Muscle of arm (tissue), 14 donors: ENCODE results near the gene GPC6. TPM values are rescaled to one million over a fixed set of nuclear protein-coding genes. Genes with fewer than 3 reads are reported as not detected.
"Not testable (repeated sequence)": the region's sequence is repeated elsewhere in the genome, so short reads cannot be mapped to it uniquely, and the experiment has no call there.

ENCODE experiments used
- DNase-seq: peaks from one replicate; pipeline ENCODE4 v3.0.0-alpha.2; 2013
- long read RNA-seq, 11 donors: transcript quantifications; one replicate each; lab custom pipeline, GENCODE V29; 2026
- polyA plus RNA-seq, 12 donors: library from polyadenylated mRNA; unstranded; fragments of 120-200 nt; gene quantifications; one replicate each; pipeline ENCODE4 v1.2.1, GENCODE V29; 2013; ENCODE audit not compliant: insufficient read length in 12 of 12

GPC6 gene
- 10 to 100 TPM in 11 of 12 donors, not detected in 1; 11.5 to 24.7 (median 15.3) TPM for polyA plus RNA-seq
- long read RNA-seq, donor 1, transcript GPC6-202 (5 exons, 792 nt): major isoform, 7 of 7 reads
- long read RNA-seq, donor 1, partial matches to known transcripts: 0 of 7 reads
- long read RNA-seq, donor 1, other reads (novel, unspliced or antisense): 0 of 7 reads
- long read RNA-seq, donor 2, partial matches to known transcripts: 0 of 2 reads
- long read RNA-seq, donor 2, other reads (novel, unspliced or antisense): 0 of 2 reads
- long read RNA-seq, donor 3, partial matches to known transcripts: 0 of 2 reads
- long read RNA-seq, donor 3, other reads (novel, unspliced or antisense): 0 of 2 reads
- long read RNA-seq, donor 4, partial matches to known transcripts: 0 of 1 reads
- long read RNA-seq, donor 4, other reads (novel, unspliced or antisense): 0 of 1 reads
- long read RNA-seq, donor 5, transcript GPC6-202 (5 exons, 792 nt): major isoform, 6 of 6 reads
- long read RNA-seq, donor 5, partial matches to known transcripts: 0 of 6 reads
- long read RNA-seq, donor 5, other reads (novel, unspliced or antisense): 0 of 6 reads
- long read RNA-seq, donor 6: 0 reads
- long read RNA-seq, donor 7, partial matches to known transcripts: 0 of 3 reads
- long read RNA-seq, donor 7, other reads (novel, unspliced or antisense): 0 of 3 reads
- long read RNA-seq, donor 8: 0 reads
- long read RNA-seq, donor 9: 0 reads
- long read RNA-seq, donor 10, partial matches to known transcripts: 0 of 2 reads
- long read RNA-seq, donor 10, other reads (novel, unspliced or antisense): 0 of 2 reads
- long read RNA-seq, donor 11, partial matches to known transcripts: 0 of 2 reads
- long read RNA-seq, donor 11, other reads (novel, unspliced or antisense): 0 of 2 reads

DNA sequence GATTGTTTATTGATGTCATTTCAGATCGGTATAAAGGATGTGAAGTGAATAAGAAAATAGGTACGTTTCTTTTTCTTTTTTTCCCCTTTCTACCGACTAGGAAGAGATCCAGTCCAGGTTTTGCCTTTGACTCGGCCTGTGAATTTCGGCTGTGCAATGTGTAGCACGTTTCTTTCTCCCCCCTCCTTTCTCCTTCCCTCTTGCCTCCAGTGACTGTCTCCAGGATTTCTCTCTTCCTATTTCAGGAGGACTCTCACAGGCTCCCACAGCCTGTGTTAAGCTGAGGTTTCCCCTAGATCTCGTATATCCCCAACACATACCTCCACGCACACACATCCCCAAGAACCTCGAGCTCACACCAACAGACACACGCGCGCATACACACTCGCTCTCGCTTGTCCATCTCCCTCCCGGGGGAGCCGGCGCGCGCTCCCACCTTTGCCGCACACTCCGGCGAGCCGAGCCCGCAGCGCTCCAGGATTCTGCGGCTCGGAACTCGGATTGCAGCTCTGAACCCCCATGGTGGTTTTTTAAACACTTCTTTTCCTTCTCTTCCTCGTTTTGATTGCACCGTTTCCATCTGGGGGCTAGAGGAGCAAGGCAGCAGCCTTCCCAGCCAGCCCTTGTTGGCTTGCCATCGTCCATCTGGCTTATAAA lies at the start of gene GPC6:
GPC6 (plus strand) TSS at position 185 of the 657 bp plus-strand sequence.
- DNase-seq: peak; percentile 89

DNA sequence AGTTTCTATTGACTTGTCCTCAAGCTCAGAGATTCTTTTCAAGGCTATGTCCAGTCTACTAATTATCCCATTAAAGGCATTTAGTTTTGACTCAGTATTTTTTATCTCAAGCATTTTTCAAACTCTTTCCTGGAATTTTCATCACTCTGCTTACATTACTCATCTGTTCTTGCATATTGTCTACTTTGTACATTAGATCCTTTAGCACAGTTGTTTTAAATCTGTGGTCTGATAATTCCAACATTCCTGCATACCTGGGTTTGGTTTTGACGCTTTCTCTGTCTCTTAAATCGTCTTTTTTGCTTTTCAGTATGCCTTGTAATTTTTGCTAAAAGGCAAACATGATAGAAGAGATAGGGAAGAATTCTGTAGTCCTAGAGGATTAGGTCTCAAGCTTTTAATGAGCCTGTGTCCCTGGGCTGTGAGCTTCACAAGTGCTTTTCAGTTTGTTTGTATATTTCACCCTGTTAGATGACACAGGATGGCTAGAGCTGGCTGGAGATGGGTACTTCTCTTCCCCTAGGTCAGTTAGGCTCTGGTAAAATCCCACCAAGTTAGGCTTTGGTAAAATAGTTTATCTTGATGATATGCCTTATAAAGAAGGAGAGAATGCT lies 46.1 kb upstream of the GPC6 start:
- no peak for DNase-seq

DNA sequence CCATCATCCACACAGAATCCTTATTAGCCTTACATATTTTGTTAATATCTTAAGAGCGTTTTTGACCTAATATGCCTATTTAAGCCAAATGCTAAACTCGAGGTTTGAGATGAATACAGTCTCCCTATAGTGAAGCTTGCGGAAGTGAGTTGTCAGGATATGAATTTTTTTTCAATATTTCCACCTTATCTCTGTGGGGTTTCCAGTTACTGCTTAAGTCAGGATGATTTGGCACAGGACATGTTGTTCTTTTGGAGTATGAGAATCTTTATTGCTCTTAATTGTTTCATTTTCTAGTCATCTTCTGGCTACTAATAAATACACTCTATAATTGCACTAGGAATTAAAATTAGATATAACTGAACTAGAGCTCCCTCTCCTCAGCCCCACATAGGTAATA lies 44.2 kb upstream of the GPC6 start:
- DNase-seq: no peak

DNA sequence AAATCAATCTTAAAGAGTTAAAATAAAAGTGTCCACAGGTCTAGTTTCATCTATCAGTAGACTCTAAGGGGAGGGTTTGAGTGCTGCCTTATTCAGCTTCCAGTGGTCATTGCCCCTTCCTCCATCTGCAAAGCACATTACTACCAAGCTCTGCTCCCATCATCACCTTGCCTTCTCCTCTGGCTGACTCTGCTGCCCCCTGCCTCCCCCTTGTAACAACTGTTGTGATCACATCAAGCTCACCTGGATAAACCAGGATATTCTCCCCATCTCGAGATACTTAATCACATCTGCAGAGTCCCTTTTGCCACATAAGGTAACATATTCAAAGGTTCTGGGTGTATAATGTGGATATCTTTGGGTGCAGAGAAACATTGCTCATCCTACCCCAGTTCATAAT lies 43.3 kb upstream of the GPC6 start:
- no peak for DNase-seq

DNA sequence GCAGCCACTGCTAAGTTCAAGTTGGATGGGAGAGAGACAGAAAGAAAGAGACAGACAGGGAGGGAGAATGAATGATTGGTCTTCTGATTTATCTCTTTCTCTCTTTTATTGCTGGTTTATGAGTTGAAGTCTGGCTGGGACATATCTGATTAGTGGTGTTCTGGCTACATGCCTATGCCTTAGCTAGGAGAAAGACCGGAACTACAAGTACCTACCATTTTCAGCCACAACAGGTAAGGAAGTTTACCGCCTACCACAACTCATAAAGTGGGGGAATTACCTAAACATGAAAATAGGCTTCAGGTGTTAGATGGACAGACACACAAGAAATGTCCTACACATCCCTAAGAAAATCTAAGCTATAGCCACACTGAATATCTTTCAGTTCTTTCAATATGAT lies 36.6 kb upstream of the GPC6 start:
- DNase-seq: no peak

DNA sequence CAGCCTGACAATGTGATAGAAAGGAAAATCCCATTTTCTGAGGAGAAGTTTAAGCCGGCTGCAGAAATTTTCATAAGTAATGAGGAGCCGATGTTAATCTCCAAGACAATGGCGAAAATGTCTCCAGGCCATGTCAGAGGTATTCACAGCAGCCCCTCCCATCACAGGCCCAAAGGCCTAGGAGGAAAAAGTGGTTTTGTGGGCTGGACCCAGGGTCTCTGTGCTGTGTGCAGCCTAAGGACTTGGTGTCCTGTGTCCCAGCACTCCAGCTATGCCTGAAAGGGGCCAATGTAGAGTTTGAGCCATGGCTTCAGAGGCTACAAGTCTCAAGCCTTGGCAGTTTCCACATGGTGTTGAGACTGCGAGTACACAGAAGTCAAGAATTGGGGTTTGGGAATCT lies 32.9 kb upstream of the GPC6 start:
- no peak for DNase-seq

DNA sequence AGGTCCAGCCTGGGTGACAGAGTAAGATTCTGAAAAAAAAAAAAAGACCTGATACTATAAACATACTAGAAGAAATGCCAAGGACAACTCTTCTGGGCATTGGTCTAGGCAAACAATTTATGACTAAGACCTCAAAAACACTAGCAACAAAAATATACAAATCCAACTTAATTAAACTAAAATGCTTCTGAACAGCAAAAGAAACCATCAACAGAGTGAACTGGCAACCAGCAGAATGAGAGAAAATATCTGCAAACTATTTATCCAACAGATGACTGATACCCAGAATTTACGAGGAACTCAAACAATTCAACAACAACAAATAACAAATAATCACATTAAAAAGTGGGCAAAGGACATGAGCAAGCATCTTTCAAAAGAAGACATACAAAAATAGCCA lies 26.8 kb upstream of the GPC6 start:
- no peak for DNase-seq

DNA sequence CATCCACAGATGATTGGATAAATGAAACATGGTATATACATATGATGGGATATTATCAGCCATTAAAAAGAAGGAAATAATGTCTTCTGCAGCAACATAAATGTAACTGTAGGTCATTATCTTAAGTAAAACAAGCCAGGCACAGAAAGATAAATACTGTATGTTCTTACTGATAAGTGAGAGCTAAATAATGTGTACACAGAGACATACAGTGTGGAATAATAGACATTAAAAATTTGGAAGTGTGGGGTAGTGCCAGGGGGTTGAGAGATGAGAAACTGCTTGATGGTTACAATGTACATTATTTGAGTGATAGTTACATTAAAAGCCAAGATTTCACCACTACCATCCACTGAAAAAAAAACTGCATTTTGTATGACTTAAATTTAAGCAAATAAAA lies 26.0 kb upstream of the GPC6 start:
- DNase-seq: no peak

DNA sequence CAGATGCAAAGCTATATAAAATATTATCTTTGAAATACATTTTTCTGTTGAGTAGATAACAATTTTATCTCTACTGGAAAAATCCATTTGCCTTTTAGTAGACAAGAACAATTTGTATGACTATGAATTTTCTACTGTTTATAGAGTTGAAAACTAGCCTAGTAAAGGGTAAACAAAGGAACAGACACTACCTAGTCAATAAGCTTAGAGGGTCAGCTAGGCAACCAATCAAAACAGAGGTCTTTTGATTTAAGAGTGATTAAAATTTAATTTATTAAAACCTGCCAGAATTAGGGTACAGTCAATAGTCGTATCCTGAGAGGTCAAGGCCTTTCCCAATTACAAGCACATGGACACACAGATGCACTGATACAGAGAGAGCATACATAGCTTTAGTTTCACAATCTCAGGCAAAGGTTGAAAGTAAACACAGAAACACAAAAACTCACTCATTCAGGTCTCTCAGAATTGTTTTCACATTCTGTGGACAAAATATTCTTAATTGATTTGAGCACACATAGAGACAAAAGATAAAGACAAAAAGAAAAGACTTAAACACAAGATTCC lies 24.5 kb upstream of the GPC6 start:
- no peak for DNase-seq

DNA sequence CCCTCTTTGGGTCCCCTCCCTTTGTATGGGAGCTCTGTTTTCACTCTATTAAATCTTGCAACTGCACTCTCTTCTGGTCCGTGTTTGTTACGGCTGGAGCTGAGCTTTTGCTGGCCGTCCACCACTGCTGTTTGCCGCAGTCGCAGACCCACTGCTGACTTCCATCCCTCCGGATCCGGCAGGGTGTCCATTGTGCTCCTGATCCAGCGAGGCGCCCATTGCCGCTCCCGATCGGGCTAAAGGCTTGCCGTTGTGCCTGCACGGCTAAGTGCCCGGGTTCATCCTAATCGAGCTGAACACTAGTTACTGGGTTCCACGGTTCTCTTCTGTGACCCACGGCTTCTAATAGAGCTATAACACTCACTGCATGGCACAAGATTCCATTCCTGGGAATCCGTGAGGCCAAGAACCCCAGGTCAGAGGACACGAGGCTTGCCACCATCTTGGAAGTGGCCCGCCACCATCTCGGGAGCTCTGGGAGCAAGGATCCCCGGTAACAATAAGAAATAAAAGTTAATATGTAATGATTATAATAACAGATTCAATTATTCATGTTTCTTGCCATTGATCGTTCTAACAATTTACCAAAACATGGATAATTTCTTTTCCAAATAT lies 19.7 kb upstream of the GPC6 start:
- DNase-seq: not testable (repeated sequence)

DNA sequence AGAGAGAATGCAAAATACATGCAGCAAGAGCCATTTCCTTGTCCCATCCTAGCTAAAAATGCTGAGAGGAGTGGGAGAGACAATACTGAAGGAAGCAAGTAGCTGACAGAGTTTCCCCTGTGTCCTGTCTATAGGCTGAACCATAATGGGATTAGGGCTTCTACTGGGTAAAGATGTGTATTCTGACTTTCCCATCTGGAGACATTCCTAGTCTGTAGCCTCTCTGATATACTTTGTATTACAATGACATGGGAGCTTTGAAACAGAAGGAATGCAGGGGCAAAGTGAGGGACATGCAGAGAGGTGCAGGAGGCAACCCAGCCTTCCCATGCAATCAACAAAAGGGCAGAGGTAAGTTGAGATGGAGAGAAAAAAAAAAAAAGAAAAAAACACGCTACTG lies 10.5 kb upstream of the GPC6 start:
- no peak for DNase-seq

DNA sequence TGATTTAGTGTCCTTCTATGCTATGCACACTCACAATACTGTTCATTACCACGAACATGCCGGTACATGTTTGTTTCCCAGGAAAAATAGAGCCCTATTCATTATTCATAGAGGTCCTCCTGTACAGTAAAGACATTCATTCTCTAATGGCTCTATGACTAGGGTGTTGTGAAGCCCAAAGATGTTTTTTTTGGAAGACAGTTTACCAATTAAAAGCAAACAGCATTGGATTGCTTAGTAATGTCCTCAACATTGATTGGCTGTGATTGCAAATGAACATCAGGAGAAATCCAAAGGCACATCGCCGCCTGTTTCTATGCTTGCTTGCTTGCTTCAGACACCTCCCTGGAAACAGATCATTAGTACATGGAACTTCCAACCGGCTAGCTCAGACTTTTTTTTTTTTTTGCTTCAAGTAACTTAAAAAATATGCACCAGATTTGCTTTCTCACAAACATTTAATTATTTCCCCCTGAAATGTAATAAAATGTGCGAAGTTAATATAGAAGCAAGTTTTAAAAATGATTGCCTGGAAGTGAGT lies 8.8 kb upstream of the GPC6 start:
- DNase-seq: no peak

DNA sequence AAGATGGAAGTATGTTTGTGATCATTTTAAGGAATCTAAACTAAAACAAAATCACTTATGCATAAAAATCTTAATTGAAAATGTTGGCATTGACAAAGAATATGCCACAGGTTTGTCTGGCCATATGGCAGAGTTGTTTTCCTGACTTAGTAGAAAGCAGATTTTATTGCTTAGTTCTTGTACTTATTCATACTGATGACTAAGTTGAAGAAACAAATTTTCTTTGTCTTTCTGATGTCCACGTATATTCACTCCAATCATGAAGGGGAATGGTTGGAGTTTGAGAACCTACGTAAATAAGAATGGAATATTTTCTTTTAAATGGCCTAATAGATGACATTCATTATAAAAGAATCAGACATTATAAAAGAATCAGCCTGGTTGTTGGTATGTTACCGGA lies 8.0 kb upstream of the GPC6 start:
- DNase-seq: no peak

DNA sequence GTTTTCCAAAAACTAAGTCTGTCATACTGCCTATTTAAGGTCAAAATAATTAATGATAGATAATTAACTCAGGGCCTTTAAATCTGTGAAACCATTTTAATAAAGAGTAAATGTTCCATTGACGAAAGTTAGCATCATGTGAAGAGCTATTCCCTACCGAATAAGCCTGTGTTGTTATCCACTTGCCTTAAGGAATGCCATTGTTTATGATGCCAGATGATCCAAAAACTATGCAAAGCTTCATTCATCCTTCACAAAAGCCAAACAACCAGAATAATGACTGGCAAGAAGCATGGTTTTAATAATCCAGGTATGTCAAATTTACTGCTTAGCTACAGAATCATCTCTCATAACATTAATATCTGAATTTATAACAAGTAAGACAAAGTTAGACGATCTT lies 6.5 kb upstream of the GPC6 start:
- no peak for DNase-seq

DNA sequence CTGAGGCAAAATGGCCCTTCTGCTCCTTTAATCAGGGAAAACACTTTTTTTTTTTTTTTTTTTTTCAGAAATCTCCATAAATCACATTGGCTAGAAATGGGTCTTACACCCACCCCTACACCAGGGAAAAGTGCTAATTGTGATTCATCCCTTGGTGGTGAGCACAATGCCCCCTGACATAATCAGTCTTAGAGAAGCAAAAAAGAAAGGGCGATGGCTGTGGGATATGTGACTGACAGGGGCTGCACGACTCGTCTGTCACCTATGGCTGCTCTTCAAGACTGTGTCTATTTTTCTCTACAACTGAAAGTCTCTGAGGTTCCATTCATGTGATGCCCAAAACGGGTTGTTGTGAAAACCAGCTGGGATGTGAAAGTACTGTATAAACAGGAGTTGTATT lies 3.6 kb upstream of the GPC6 start:
- no peak for DNase-seq

DNA sequence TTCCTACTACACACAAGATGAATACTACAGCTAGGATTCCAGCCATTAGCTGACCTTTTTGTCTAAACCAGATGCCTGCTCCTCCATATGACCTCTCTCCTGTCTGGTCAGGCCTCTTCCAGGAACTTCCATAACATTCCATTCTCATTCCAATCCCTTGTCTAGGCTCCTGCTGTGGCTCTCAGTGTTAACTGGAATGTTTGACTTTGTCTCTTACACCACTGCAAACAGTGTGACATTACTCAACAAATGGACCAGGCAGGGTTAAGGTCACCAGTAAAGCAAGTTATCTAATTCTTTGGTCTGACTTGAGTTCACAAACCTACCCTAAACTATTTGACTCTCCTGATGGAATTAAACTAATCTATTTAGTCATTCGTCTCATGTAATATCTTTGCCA lies 2.1 kb upstream of the GPC6 start:
- DNase-seq: no peak

DNA sequence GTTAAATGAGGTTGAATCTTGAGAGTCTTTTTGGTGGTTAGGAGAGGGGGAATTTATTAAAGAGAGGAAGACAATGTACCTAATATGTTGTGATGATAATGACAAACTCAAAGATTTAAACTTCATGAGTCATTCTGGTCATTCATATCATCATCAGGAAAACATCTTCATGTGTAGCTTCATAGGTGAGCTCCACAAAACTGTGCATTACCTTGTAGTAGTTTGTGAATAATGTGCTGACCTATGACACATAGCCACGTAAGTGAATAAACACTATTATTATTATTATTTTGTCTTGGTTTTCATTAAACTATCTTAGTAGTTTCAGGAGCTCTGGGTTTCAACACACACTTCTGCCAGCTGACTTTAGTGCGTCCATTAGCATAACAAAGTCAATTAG lies 997 bp upstream of the GPC6 start:
- no peak for DNase-seq

DNA sequence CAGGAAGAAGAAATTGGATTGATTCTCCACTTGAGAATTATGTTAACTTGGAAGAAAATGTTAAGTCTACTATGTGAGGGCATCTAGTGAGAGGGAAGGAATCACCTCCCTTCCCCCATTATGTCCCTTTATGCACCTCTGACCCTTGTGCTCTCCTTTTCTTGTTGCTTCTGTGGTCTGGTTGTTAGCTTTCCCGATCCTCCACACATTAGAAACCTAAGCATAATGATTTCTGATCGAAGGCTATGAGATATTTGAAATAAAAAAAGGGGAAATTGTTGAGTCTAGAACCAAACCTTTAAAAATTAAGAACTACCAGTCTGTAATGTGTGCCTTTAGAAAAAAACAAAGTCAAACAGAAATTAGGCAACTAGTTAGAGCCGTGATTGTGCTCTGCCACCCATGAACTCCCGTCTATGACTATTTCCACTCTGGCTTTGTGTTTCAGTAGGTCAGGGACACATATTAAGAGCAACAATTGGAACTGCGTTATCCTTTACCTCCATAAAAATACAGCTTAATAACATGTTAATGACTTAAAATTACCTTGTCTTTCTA lies 463 bp upstream of the GPC6 start:
- no peak for DNase-seq

DNA sequence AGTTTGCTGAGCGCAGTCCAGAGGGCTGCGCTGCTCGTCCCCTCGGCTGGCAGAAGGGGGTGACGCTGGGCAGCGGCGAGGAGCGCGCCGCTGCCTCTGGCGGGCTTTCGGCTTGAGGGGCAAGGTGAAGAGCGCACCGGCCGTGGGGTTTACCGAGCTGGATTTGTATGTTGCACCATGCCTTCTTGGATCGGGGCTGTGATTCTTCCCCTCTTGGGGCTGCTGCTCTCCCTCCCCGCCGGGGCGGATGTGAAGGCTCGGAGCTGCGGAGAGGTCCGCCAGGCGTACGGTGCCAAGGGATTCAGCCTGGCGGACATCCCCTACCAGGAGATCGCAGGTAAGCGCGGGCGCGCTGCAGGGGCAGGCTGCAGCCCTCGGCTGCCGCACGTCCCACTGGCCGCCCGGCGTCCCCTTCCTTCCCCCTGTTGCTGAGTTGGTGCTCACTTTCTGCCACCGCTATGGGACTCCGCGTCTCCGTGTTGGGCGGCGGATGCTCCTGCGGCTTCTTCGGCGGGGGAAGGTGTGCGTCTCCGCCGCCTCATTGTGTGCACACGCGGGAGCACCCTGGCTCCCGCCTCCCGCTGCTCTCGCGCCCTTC lies 772 bp downstream of the GPC6 start:
- peak; percentile 56 for DNase-seq
